Measurements from ENCODE around the gene CUX1. TPM values are rescaled to one million over a fixed set of nuclear protein-coding genes. Genes with fewer than 3 reads are reported as not detected.

CUX1 gene
- total and polyA plus RNA-seq, 2 of the 13 experiments (the other 11 are each of a cell fraction or from before 2014, with no cell fraction given): 13.7 to 14.9 TPM

- TF ChIP-seq SNAPC2 (CRISPR knock-in tag; IDR thresholded peaks at IDR 0.05) (0 out of 2 replicates have a peak, but pooled peaks have one; percentile 13), RFXAP (CRISPR knock-in tag; IDR thresholded peaks at IDR 0.05; ENCODE audit: borderline replicate concordance) (no peak), SIX4 (CRISPR knock-in tag; IDR thresholded peaks at IDR 0.05) (no peak), ZNF512 (CRISPR knock-in tag; IDR thresholded peaks at IDR 0.05) (no peak), HOXA5 (CRISPR knock-in tag; IDR thresholded peaks at IDR 0.05) (no peak), ZNF672 (CRISPR knock-in tag; IDR thresholded peaks at IDR 0.05) (no peak), KLF13 (CRISPR knock-in tag; IDR thresholded peaks at IDR 0.05) (no peak), KLF15 (CRISPR knock-in tag; IDR thresholded peaks at IDR 0.05; ENCODE audit: borderline replicate concordance) (no peak), GLI4 (CRISPR knock-in tag; IDR thresholded peaks at IDR 0.05; ENCODE audit: borderline replicate concordance) (0 out of 2 replicates have a peak, but pooled peaks have one; percentile 11), TRAFD1 (CRISPR knock-in tag; IDR thresholded peaks at IDR 0.05; ENCODE audit: borderline replicate concordance) (no peak), ZNF782 (CRISPR knock-in tag; IDR thresholded peaks at IDR 0.05; ENCODE audit: borderline replicate concordance) (no peak), HNRNPH1 (optimal IDR thresholded peaks at IDR 0.05; ENCODE audit: low read depth, low read length) (no peak), BCL3 (CRISPR knock-in tag; IDR thresholded peaks at IDR 0.05) (peak; percentile 22; the same call in 1 of the 2 replicates)
- TF ChIP-seq, protein P1, sequence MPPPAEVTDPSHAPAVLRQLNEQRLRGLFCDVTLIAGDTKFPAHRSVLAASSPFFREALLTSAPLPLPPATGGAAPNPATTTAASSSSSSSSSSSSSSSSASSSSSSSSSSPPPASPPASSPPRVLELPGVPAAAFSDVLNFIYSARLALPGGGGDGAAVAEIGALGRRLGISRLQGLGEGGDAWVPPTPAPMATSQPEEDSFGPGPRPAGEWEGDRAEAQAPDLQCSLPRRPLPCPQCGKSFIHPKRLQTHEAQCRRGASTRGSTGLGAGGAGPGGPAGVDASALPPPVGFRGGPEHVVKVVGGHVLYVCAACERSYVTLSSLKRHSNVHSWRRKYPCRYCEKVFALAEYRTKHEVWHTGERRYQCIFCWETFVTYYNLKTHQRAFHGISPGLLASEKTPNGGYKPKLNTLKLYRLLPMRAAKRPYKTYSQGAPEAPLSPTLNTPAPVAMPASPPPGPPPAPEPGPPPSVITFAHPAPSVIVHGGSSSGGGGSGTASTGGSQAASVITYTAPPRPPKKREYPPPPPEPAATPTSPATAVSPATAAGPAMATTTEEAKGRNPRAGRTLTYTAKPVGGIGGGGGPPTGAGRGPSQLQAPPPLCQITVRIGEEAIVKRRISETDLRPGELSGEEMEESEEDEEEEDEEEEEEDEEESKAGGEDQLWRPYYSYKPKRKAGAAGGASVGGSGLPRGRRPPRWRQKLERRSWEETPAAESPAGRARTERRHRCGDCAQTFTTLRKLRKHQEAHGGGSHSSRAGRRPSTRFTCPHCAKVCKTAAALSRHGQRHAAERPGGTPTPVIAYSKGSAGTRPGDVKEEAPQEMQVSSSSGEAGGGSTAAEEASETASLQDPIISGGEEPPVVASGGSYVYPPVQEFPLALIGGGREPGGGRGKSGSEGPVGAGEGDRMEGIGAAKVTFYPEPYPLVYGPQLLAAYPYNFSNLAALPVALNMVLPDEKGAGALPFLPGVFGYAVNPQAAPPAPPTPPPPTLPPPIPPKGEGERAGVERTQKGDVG (CRISPR knock-in tag; IDR thresholded peaks at IDR 0.05; ENCODE audit: borderline replicate concordance): peak; percentile 9; the same call in 1 of the 2 replicates
- TF ChIP-seq, protein P2, sequence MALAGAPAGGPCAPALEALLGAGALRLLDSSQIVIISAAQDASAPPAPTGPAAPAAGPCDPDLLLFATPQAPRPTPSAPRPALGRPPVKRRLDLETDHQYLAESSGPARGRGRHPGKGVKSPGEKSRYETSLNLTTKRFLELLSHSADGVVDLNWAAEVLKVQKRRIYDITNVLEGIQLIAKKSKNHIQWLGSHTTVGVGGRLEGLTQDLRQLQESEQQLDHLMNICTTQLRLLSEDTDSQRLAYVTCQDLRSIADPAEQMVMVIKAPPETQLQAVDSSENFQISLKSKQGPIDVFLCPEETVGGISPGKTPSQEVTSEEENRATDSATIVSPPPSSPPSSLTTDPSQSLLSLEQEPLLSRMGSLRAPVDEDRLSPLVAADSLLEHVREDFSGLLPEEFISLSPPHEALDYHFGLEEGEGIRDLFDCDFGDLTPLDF (CRISPR knock-in tag; IDR thresholded peaks at IDR 0.05): no peak
- TF ChIP-seq, protein P3, sequence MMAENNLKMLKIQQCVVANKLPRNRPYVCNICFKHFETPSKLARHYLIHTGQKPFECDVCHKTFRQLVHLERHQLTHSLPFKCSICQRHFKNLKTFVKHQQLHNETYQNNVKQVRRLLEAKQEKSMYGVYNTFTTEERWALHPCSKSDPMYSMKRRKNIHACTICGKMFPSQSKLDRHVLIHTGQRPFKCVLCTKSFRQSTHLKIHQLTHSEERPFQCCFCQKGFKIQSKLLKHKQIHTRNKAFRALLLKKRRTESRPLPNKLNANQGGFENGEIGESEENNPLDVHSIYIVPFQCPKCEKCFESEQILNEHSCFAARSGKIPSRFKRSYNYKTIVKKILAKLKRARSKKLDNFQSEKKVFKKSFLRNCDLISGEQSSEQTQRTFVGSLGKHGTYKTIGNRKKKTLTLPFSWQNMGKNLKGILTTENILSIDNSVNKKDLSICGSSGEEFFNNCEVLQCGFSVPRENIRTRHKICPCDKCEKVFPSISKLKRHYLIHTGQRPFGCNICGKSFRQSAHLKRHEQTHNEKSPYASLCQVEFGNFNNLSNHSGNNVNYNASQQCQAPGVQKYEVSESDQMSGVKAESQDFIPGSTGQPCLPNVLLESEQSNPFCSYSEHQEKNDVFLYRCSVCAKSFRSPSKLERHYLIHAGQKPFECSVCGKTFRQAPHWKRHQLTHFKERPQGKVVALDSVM (CRISPR knock-in tag; IDR thresholded peaks at IDR 0.05): peak; percentile 99
Measured at GRCh38 chr7:102024005-102024768, 206.8 kb downstream of the CUX1 start (continued).
